ENCODE measurements around the gene MACROD2.

Gene MACROD2

DNA sequence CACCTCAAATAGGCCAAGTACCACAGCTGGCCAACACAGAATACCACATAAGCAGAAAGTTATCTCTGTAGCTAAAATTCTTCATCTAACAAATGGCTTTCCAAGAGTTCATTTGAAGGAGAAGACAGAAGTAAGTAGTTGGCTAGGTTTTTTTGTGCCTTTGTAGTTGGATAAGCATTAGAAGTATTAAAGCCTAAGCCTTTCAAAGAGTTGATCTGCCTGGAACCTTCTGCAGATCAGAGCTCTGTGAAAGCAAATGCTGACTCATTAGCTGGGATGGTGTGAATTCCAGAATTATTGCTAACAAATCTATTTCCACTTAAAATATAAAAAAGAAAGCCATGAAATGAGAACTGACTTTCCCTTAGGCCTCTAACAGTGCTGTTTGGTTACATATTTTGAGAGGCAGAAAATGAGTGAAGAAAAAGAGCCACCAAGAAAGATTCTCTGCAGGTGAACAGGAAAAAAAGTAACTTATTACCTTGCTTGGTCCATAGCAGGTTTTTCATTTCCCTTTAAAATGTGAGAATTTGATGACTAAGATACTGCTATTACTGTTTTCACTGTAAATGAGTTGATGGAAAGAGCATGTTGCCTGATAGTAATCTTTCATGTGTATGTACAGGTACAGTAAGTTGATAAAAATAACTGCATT is 1105.3 kb downstream of the MACROD2 start:
- ATAC-seq: no peak
- TF ChIP-seq BACH2 (CRISPR knock-in tag; IDR thresholded peaks at IDR 0.05; ENCODE audit: borderline replicate concordance): no peak
- TF ChIP-seq ESRRG (CRISPR knock-in tag; IDR thresholded peaks at IDR 0.05): no peak
- TF ChIP-seq ZNF565 (CRISPR knock-in tag; conservative IDR thresholded peaks at IDR 0.05; ENCODE audit: low read depth): no peak
- no peak for TF ChIP-seq ZNF8 (CRISPR knock-in tag; IDR thresholded peaks at IDR 0.05)
- TF ChIP-seq, protein P1, sequence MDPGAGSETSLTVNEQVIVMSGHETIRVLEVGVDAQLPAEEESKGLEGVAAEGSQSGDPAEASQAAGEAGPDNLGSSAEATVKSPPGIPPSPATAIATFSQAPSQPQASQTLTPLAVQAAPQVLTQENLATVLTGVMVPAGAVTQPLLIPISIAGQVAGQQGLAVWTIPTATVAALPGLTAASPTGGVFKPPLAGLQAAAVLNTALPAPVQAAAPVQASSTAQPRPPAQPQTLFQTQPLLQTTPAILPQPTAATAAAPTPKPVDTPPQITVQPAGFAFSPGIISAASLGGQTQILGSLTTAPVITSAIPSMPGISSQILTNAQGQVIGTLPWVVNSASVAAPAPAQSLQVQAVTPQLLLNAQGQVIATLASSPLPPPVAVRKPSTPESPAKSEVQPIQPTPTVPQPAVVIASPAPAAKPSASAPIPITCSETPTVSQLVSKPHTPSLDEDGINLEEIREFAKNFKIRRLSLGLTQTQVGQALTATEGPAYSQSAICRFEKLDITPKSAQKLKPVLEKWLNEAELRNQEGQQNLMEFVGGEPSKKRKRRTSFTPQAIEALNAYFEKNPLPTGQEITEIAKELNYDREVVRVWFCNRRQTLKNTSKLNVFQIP (CRISPR knock-in tag; IDR thresholded peaks at IDR 0.05; ENCODE audit: borderline replicate concordance, low read depth): no peak
- TF ChIP-seq RARB (CRISPR knock-in tag; IDR thresholded peaks at IDR 0.05): no peak
- no peak for TF ChIP-seq CSDC2 (CRISPR knock-in tag; IDR thresholded peaks at IDR 0.05)
- TF ChIP-seq PPARA (CRISPR knock-in tag; IDR thresholded peaks at IDR 0.05; ENCODE audit: borderline replicate concordance): no peak
- no peak for TF ChIP-seq TOX (CRISPR knock-in tag; IDR thresholded peaks at IDR 0.05; ENCODE audit: borderline replicate concordance)
- no peak for TF ChIP-seq SNAI2 (CRISPR knock-in tag; IDR thresholded peaks at IDR 0.05)
- no peak for TF ChIP-seq ZC3H10 (CRISPR knock-in tag; IDR thresholded peaks at IDR 0.05)
- TF ChIP-seq, protein P2, sequence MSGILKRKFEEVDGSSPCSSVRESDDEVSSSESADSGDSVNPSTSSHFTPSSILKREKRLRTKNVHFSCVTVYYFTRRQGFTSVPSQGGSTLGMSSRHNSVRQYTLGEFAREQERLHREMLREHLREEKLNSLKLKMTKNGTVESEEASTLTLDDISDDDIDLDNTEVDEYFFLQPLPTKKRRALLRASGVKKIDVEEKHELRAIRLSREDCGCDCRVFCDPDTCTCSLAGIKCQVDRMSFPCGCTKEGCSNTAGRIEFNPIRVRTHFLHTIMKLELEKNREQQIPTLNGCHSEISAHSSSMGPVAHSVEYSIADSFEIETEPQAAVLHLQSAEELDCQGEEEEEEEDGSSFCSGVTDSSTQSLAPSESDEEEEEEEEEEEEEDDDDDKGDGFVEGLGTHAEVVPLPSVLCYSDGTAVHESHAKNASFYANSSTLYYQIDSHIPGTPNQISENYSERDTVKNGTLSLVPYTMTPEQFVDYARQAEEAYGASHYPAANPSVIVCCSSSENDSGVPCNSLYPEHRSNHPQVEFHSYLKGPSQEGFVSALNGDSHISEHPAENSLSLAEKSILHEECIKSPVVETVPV (CRISPR knock-in tag; IDR thresholded peaks at IDR 0.05): no peak
- TF ChIP-seq OSR1 (CRISPR knock-in tag; IDR thresholded peaks at IDR 0.05): no peak
- TF ChIP-seq, protein P3, sequence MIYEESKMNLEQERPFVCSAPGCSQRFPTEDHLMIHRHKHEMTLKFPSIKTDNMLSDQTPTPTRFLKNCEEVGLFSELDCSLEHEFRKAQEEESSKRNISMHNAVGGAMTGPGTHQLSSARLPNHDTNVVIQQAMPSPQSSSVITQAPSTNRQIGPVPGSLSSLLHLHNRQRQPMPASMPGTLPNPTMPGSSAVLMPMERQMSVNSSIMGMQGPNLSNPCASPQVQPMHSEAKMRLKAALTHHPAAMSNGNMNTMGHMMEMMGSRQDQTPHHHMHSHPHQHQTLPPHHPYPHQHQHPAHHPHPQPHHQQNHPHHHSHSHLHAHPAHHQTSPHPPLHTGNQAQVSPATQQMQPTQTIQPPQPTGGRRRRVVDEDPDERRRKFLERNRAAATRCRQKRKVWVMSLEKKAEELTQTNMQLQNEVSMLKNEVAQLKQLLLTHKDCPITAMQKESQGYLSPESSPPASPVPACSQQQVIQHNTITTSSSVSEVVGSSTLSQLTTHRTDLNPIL (CRISPR knock-in tag; IDR thresholded peaks at IDR 0.05; ENCODE audit: low read depth): no peak
- no peak for TF ChIP-seq ZFP3 (CRISPR knock-in tag; IDR thresholded peaks at IDR 0.05)
- no peak for TF ChIP-seq ZFP30 (CRISPR knock-in tag; IDR thresholded peaks at IDR 0.05)
- TF ChIP-seq GLIS3 (CRISPR knock-in tag; IDR thresholded peaks at IDR 0.05): no peak
- TF ChIP-seq ARNTL (CRISPR knock-in tag; IDR thresholded peaks at IDR 0.05; ENCODE audit: borderline replicate concordance, low read depth): no peak
- no peak for TF ChIP-seq ZNF70 (CRISPR knock-in tag; IDR thresholded peaks at IDR 0.05)

DNA sequence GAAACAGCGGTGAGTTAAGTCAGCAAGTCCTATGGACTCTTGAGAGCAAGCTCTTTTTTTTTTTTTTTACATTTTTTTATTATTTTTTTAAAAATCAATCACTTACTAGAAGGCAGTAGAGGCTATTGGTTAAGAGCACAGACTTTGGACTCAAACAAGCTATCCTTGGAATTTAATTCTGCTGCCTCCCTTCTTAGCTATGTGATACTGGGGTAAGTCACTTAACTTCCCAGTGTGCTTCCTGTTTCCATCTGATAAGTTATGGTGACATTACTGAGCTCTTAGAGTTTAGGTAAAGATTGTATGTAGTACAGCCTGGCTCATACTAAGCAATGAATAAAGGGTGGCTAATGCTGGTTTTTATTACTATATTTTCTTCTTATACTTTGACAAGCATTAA is 1112.6 kb downstream of the MACROD2 start:
- no peak for ATAC-seq
- TF ChIP-seq, protein P2 (CRISPR knock-in tag; IDR thresholded peaks at IDR 0.05): no peak
- no peak for TF ChIP-seq ZFP3 (CRISPR knock-in tag; IDR thresholded peaks at IDR 0.05)
- no peak for TF ChIP-seq OSR1 (CRISPR knock-in tag; IDR thresholded peaks at IDR 0.05)

DNA sequence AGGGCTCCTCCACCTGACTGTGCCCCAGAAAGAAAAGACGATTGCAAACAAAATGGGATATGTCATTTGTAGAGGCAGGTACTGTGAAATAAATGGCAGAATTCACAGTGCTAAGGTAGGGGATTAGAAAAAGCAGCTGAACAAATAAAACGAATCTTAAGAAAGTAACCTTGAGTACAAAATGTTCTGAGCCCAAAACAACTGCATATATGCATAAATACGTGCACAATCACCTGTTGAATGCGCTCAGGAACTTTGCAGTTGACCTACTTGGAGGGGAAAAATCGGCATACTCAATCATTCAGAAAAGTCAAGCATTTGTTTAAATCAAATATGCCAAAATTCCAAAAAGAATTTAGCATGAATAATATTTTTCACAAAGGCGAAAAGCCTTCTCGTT is 1114.2 kb downstream of the MACROD2 start:
- TF ChIP-seq ZNF565 (CRISPR knock-in tag; conservative IDR thresholded peaks at IDR 0.05; ENCODE audit: low read depth) (no peak), ARNTL (CRISPR knock-in tag; IDR thresholded peaks at IDR 0.05; ENCODE audit: borderline replicate concordance, low read depth) (no peak), CSDC2 (CRISPR knock-in tag; IDR thresholded peaks at IDR 0.05) (no peak), ZFP30 (CRISPR knock-in tag; IDR thresholded peaks at IDR 0.05) (no peak), ESRRG (CRISPR knock-in tag; IDR thresholded peaks at IDR 0.05) (no peak), TCF4 (CRISPR knock-in tag; IDR thresholded peaks at IDR 0.05; ENCODE audit: borderline replicate concordance) (no peak), SNAI2 (CRISPR knock-in tag; IDR thresholded peaks at IDR 0.05) (no peak)
- TF ChIP-seq, protein P2 (CRISPR knock-in tag; IDR thresholded peaks at IDR 0.05): no peak
- ATAC-seq: no peak

DNA sequence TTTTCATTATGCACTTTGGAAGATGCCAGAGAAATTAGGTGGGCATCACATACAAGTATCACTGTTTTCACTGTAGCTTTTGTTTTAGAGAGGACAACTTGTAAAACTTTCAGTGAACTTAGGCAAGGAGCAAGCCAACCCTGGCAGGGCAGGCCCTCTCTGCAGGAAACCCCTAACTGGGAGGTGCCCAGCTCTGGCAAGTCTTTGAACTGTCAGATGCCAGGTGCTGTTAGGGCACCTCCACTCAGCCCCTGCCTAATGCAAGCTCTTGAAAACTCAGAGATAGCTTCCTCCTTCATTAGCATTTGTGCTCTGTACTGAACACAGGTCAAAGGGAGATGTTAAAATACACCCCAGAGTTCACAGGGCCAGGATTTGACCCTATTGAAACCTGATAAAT is 1116.3 kb downstream of the MACROD2 start:
- no peak for TF ChIP-seq SNAI2 (CRISPR knock-in tag; IDR thresholded peaks at IDR 0.05)
- TF ChIP-seq ESRRG (CRISPR knock-in tag; IDR thresholded peaks at IDR 0.05): no peak
- TF ChIP-seq ISL1 (CRISPR knock-in tag; IDR thresholded peaks at IDR 0.05): no peak
- TF ChIP-seq, protein P4, sequence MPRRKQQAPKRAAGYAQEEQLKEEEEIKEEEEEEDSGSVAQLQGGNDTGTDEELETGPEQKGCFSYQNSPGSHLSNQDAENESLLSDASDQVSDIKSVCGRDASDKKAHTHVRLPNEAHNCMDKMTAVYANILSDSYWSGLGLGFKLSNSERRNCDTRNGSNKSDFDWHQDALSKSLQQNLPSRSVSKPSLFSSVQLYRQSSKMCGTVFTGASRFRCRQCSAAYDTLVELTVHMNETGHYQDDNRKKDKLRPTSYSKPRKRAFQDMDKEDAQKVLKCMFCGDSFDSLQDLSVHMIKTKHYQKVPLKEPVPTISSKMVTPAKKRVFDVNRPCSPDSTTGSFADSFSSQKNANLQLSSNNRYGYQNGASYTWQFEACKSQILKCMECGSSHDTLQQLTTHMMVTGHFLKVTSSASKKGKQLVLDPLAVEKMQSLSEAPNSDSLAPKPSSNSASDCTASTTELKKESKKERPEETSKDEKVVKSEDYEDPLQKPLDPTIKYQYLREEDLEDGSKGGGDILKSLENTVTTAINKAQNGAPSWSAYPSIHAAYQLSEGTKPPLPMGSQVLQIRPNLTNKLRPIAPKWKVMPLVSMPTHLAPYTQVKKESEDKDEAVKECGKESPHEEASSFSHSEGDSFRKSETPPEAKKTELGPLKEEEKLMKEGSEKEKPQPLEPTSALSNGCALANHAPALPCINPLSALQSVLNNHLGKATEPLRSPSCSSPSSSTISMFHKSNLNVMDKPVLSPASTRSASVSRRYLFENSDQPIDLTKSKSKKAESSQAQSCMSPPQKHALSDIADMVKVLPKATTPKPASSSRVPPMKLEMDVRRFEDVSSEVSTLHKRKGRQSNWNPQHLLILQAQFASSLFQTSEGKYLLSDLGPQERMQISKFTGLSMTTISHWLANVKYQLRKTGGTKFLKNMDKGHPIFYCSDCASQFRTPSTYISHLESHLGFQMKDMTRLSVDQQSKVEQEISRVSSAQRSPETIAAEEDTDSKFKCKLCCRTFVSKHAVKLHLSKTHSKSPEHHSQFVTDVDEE (CRISPR knock-in tag; IDR thresholded peaks at IDR 0.05): no peak
- TF ChIP-seq ZNF70 (CRISPR knock-in tag; IDR thresholded peaks at IDR 0.05): no peak
- TF ChIP-seq ZFP3 (CRISPR knock-in tag; IDR thresholded peaks at IDR 0.05): no peak
- no peak for TF ChIP-seq GLIS3 (CRISPR knock-in tag; IDR thresholded peaks at IDR 0.05)
- no peak for TF ChIP-seq OSR1 (CRISPR knock-in tag; IDR thresholded peaks at IDR 0.05)
- no peak for TF ChIP-seq ZNF8 (CRISPR knock-in tag; IDR thresholded peaks at IDR 0.05)
- no peak for TF ChIP-seq BACH2 (CRISPR knock-in tag; IDR thresholded peaks at IDR 0.05; ENCODE audit: borderline replicate concordance)
- ATAC-seq: no peak
